AG08395 (cell line): ENCODE measurements around the gene CEP68.
"Not testable (repeated sequence)": the region's sequence is repeated elsewhere in the genome, so short reads cannot be mapped to it uniquely, and the experiment has no call there.

Source experiments
- DNase-seq: peaks from one replicate; pipeline ENCODE4 v3.0.0; 2012; ENCODE audit warnings: mixed read lengths, low spot score

The CEP68 gene

DNA sequence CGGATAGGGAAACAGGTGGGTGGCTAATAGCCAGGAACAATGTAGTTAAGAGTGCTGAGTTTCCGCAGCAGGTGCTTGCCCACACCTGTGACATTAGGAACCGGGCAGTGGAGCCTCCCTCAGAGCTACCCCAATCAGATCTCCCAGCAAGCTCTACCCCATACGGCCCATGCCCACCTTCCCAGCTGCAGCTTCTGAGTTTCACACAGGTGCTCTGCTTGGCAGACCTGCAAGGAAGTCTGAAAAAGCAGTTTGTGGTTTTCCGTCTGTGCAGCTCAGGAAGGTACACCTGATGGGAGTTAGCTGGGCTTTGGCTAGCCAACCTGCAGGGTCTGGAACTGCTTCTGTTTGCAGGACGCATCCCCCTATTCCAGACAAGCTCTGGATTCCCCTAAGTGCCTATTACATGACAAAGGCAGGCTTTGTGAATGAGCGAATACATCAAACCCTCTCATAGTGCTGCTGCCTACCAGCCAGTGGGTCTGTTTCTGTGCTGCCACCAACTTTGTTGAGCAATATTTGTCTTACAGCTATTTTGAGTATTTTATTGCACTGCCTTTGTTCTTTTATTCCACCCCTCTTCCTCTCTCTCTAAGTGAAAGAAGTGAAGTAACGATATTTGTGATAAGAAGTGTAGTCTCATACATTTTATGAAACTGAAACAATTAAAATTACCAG lies 24.7 kb upstream of the CEP68 start:
- no peak for DNase-seq

DNA sequence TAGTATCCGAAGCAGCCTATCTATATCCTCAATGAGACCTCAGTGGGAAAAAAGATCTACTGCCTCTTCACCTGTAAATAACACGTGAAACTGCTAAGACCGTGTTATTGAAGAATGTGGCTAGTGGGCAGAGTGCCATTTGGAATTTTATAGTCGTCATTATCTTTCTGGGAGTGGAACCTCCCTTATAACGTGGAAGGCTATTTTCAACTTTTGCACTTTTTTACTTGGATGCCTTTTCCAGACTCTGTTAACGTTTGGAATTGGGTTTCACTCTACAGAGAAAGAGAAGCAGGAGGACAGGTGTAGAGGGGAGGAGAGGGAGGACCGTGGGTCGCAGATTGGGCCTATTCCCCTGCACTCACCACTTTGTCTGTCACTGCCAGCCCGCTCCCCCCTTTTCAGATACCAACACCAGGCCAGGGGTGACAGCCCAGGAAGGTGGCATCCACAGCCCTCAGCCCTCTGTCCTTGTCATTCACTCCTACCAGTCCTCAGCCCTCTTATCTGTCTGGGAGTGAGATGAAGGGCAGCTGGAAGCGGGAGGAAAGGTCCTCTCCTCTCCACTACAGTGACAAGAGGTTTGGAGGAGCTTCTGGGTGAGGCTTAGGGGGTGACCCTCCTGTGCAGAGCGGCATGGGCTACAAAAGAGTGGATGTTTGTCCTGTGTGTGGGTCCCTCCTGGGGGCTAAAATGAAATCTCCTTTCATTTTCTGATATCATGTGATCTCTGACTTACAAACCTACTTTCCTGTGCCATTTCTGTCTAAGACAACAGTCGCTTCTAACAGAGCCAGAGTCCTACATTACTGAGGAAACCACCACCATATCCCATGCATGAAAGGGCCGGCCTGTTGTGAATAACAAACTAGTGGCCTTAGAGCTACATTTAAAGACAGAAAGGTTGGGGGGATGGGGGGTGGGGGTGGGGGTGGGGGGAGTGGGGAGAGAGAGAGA lies 23.9 kb upstream of the CEP68 start:
- DNase-seq, result no peak

DNA sequence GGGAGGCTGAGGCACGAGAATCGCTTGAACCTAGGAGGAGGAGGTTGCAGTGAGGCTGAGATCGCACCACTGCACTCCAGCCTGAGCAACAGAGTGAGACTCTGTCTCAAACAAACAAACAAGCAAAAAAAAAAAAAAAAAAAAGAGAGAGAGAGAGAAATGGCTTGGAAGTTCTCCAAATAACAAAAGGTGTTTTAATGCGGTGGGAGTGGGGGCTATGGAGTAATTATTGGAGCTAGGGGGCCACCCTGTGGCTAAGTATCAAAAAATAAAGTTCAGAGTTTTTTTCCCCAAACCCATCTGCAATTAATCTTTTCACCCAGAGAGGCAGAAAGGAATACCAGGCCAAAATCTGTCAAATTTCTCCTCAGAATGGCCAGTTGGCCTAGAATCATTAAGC lies 23.0 kb upstream of the CEP68 start:
- peak; percentile 24 for DNase-seq

DNA sequence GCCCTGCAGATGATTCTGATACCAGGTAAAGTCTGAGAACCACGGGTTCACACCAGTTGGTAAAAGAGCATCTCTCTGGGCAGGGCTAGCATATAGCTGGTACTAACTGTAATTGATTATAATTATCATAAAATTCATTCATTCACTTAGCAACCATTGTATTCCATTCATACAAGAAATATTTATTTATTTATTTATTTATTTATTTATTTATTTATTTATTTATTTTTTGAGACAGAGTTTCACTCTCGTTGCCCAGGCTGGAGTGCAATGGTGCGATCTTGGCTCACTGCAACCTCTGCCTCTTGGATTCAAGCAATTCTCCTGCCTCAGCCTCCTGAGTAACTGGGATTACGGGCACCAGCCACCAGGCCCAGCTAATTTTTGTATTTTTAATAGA lies 22.5 kb upstream of the CEP68 start:
- DNase-seq, result not testable (repeated sequence)

DNA sequence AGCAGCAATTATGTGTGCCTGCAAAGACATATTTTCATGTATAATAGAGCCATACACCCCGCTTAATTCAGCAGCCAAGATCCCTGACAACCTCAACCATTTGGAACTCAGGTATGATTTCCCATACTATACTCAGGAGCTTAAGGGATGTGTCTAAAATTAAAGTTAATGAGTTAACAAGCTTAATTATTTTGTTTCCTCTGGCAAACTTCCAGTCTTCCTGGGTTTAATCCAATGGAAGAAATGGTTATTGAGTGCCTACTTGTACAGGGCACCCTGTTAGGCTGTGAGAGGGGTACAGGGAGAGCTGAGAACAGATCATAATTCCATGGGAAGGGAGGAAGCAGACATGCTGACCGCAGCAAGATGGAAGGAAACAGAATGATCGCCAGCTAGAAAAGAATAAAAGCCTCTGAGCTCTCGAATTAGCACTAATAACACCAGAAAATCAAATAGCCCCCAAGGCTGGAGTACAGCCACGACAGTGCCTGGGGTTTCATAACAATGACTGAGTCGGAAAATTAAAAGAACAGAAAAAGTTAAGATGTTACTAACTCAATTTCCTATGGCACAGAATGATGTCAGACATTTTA lies 20.8 kb upstream of the CEP68 start:
- no peak for DNase-seq

DNA sequence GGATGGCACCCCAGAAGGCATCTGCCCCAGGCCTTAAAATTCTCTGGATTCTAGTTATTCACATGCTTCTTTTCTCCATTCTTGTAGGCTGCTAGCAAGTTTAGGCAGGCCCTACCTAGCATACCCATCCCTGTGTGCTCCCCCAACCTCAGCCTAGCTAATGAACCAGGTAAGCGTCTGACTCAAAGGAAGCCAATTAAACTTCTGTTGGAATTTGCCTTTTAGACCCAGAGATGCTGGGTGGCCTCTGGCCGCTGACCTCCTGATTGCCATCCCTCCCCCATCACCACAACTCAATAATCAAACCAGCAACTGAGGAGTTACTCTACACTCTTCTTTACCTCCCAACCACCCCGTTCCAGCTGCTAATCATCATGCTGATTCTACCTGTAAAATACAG lies 19.0 kb upstream of the CEP68 start:
- DNase-seq, result no peak

GRCh38 chr2:65039640-65040039 lies 16.6 kb upstream of the CEP68 start:
- no peak for DNase-seq

DNA sequence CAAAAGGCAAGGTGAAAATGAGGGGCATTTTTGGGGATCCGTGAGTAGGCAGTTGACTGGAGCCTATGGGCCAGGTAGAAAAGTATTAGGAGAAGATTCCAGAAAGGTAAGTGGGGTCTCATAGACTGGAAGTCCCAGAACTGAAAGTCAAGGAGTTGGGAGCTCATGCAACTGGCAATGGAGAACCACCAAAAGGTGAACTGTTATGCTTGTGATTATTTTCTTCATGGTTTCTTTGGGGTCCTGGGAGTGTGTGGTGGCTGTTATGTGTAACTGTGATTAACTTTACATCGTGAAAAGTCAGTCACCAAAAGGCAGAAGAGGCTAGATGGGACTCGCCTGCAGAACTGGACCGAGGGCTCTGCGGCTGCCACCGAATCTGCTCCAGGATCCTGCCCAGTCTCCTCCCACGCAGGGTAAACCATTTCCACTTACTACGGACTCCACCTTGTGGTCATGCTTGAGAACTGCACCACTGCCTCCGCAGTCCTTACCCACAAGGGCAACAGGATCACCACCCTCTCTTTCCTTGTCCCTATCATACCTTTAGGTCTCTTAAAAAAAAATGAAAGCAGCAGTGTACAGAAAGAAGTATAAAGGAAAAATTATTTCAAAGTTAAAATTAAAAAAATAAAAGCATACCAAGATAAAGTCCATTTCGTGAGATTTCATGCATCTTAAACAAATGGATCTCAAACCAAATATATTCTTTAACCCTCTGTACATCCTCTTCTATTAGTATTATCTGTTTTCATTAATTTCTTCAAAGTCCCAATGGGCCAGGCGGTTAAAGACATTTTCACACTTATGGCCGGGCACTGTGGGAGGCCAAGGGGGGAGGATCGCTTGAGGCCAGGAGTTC lies 15.6 kb upstream of the CEP68 start:
- DNase-seq, result peak; percentile 91

- no peak for DNase-seq
Observed at GRCh38 chr2:65043001-65043400, 13.2 kb upstream of the CEP68 start.

DNA sequence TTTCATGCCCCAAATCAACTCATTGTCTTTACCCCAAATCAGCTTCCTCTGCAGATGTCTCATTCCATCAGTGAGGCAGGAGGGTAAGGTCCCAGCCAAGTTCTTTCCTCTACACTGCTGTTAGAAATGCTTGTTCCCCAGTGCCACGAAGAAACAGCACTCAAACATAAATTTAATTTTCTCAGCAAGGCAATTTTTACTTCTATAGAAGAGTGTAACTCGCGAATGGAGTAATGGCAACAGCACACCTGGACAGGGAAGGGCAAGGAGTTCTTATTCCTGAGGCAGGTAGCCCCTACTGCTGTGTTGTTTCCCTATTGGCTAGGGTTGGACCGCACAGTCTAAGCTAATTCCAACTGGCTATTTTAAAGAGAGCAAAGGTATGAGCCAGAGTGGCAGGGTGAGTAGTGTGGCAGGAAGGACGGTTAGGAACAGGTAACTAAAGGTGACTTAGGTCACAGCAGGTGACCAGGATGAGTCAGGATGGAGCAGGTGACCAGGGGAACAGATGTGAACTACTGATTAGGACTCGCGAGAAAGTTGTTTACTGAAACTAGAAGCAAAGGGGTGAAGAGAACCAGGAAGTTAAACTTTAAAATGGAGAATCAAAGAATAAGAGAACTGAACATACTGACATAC lies 12.0 kb upstream of the CEP68 start:
- DNase-seq, result no peak

- peak; percentile 24 for DNase-seq
Observed at GRCh38 chr2:65045651-65046050, 10.6 kb upstream of the CEP68 start.

DNA sequence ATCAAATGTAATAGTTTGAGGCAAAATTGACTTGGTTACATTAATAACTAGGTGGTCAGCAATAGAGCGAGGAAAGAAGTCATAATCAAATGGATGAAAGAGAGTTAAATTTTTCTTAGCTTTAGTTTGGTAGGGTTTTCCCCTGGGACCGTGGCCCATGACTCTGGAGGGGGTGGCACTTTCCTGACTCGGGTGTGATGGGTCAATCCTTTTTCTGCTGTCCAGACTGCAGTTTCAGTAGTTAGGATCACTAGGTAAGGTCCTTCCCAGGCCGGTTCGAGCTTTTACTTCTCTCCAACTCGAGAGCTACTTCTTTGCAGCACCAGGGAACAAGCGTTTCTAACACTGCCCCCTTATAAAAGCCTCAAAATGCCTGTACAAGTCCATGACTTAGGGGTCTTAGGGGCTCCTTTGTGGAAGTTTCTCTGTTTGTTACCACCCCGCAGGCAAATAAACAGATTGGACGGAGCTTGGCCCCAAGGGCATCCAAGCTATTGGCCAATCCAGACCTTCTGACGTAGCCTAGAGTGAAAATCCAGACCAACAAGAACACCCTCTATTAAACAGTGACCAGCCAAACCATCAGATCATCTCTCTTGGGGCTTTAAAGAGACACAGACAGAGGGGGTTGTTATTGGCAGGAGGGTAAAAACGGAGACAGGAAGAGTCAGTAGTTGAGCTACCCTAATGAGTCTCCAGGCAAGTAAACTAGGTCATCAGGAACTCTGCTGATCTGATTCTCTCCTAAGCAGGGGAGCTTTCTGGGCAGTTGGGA lies 9.4 kb upstream of the CEP68 start:
- DNase-seq, result no peak

DNA sequence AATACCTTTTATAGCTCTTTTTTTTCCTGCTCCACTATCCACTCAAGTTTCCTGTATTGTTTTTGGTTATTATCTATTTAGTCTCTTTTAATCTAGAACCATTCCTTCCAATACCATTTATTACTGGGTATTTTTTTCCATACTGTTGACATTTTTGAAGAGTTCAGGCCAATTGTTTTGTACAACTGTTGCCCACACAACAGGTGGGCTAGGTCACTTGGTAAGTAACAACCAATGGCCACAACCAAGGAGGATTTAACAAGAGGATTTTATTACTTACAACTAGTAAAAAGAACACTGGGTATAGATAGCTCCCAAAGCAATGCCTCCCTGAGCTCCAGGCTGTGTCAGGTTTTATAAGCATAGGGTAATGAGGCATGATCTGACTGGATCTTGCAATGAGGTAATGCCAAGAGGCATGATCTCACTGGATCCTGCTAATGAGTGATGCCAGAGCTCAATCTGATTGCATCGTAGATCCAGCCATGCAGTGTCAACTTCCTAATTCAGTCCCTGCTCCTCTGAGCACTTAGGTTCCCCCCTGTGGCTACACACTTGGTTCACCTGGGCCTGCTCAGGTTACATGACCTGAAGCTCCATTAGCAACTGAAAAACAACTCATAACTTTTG lies 7.1 kb upstream of the CEP68 start:
- no peak for DNase-seq

DNA sequence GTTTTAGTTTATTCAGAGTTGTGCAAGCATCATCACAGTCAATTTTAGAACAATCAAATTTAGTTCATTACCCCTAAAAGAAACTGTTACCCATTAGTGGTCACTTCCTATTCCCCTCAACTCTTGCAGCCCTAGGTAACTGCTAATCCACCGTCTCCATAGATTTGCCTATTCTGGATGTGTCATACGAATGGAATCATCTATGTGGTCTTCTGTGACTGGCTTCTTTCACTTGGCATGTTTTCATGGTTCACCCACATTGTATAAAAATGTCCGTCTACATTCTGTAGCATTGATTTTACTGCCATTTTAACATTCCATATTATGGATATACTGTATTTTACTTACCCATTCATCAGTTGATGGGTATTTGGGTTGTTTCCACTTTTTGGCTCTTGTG lies 5.3 kb upstream of the CEP68 start:
- no peak for DNase-seq

DNA sequence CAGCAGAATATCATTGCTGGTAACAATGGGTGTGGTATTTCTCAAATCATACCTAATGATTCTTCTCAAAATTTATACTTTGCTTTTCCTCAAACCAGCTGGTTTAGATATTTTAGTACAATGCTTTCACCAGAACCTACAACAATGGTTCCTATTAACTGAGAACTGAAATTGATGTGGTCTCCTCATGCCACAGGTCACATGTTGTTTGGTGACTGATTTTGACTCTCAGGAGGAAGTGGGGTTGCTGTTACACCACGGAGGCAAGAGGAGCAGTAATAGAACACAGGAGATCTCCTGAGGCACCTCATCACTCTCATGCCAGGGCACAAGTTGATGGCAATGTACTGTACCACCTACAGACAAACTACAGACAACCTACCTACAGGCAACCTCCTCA lies 3.0 kb upstream of the CEP68 start:
- no peak for DNase-seq

DNA sequence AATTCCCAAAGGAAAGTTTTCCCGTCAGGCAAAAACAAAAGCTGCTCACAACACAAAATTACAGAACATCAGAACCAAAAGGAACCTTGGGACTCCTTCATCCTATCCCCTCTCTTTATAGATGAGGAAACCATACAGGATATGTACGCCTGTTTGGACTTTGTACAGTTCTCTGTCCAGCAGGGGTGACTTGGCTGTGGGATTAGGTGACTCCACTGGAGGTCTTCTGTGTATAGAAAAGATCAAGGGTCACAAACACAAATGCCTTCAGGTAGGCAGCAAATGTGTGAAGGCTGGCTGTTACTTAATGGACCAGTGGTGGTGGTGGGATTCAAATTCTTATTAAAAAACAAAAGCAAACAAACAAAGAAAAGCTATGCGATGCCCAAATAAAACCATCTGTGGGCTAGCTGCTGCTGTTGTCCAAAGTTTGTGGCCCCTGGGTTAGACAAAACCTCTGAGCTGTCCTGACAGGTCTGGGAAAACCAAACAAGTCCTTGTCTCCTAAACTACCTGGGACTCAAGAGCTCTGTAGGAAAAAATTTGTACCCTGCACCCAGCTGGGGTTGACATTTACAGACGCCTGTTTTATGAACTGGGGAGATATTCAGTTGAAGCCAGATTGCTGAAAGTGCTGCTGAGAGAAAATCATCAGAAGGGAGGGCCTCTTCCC lies 1.3 kb upstream of the CEP68 start:
- no peak for DNase-seq

- DNase-seq, result peak; percentile 28
Observed at GRCh38 chr2:65055422-65056214, 598 bp upstream of the CEP68 start.

DNA sequence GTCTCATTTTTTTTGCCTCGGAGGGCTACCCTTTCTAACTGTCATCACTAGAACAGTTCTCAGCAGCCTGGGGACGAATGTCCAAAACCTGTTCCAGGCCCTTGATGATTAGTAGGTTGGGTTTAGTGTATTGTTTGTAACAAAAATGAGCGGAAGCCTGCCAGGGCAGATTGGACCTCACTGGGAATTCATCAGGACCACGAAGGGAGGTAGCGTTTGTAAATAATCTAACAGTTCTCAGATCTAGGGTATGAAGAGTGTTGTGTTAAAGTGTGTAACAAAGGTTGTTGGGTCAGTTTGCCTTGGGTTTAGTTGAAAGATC lies 799 bp downstream of the CEP68 start:
- DNase-seq, result no peak
